Type B pancreatic cell (in vitro differentiated cells): ENCODE data around the gene ZNF385D. TPM values are rescaled to one million over a fixed set of nuclear protein-coding genes. Genes with fewer than 3 reads are reported as not detected.
A peak's percentile ranks its signal among the peaks of the same experiment; 100 is the strongest.

Experiments used
- DNase-seq: peaks from one replicate; pipeline ENCODE4 v3.0.0; 2021; ENCODE audit warnings: mixed read lengths; ENCODE audit not compliant: unreplicated experiment; ENCODE audit errors: extremely low spot score
- H3K27ac Mint-ChIP-seq: 2 replicates; pipeline ENCODE4 v1.8.0; 2021; ENCODE audit warnings: mild to moderate bottlenecking, mixed read lengths
- H3K27me3 Mint-ChIP-seq: 2 replicates; pipeline ENCODE4 v1.8.0; 2021; ENCODE audit warnings: mixed read lengths
- H3K36me3 Mint-ChIP-seq: 2 replicates; pipeline ENCODE4 v1.8.0; 2021; ENCODE audit warnings: mixed read lengths
- H3K4me1 Mint-ChIP-seq: one replicate; pipeline ENCODE4 v1.8.0; 2021; ENCODE audit warnings: mixed read lengths; ENCODE audit not compliant: unreplicated experiment
- H3K4me3 Mint-ChIP-seq: 2 replicates; pipeline ENCODE4 v1.8.0; 2021; ENCODE audit warnings: mild to moderate bottlenecking, mixed read lengths
- H3K9me3 Mint-ChIP-seq: 2 replicates; pipeline ENCODE4 v1.8.0; 2021; ENCODE audit warnings: mixed read lengths
- CTCF ChIP-seq: fragments of 200-600 bp; sonication (generic); conservative IDR thresholded peaks from 2 replicates; pipeline ENCODE4 v1.5.0; 2021; ENCODE audit warnings: antibody characterized with exemption, mild to moderate bottlenecking
- total RNA-seq: library from RNA; stranded (reverse); gene quantifications from 2 replicates; pipeline ENCODE4 v1.2.1, GENCODE V29; 2021; ENCODE audit warnings: low replicate concordance

ZNF385D gene
- total RNA-seq, 1 donor from 2014 or later = 7.5 TPM

GRCh38 chr3:21621181-21621651 is 129.8 kb downstream of the ZNF385D start:
- TF ChIP-seq CTCF = no peak
- Mint-ChIP-seq H3K4me1 (peaks cover 5% of the 10 kb centered on the region), H3K27me3 (no peaks in the 10 kb centered on the region), H3K36me3 (no peaks in the 10 kb centered on the region), H3K4me3 (peak overlapping the region; percentile 32), H3K27ac (peak overlapping the region; percentile 54), H3K9me3 (no peaks in the 10 kb centered on the region)
- no peak for DNase-seq

GRCh38 chr3:21620511-21621155 is 130.4 kb downstream of the ZNF385D start:
- H3K27ac Mint-ChIP-seq = peak overlapping the region; percentile 17
- TF ChIP-seq CTCF = no peak
- H3K4me1 Mint-ChIP-seq = peaks cover 5% of the 10 kb centered on the region
- H3K27me3 Mint-ChIP-seq = no peaks in the 10 kb centered on the region
- no peak for DNase-seq
- no peaks in the 10 kb centered on the region for H3K9me3 Mint-ChIP-seq
- no peaks in the 10 kb centered on the region for H3K36me3 Mint-ChIP-seq
- peak overlapping the region; percentile 34 for H3K4me3 Mint-ChIP-seq

GRCh38 chr3:21618695-21619094 is 132.3 kb downstream of the ZNF385D start:
- H3K27ac Mint-ChIP-seq = no peak overlapping the region

GRCh38 chr3:21613372-21614070 is 137.5 kb downstream of the ZNF385D start:
- Mint-ChIP-seq H3K4me3 (no peak overlapping the region), H3K36me3 (no peaks in the 10 kb centered on the region), H3K4me1 (no peaks in the 10 kb centered on the region), H3K9me3 (no peaks in the 10 kb centered on the region), H3K27ac (no peak overlapping the region), H3K27me3 (no peaks in the 10 kb centered on the region)
- no peak for DNase-seq
- TF ChIP-seq CTCF = no peak

More at GRCh38 chr3:21618695-21619094, 132.3 kb downstream of the ZNF385D start:
- Mint-ChIP-seq H3K36me3 (no peaks in the 10 kb centered on the region), H3K4me3 (no peak overlapping the region), H3K27me3 (no peaks in the 10 kb centered on the region), H3K4me1 (peaks cover 5% of the 10 kb centered on the region), H3K9me3 (no peaks in the 10 kb centered on the region)
- no peak for DNase-seq
- TF ChIP-seq CTCF = no peak

- Mint-ChIP-seq H3K27ac (no peak overlapping the region), H3K9me3 (no peaks in the 10 kb centered on the region), H3K27me3 (peaks cover 10% of the 10 kb centered on the region), H3K4me3 (no peak overlapping the region), H3K36me3 (no peaks in the 10 kb centered on the region), H3K4me1 (no peaks in the 10 kb centered on the region)
- DNase-seq = no peak
- no peak for TF ChIP-seq CTCF
Observed at GRCh38 chr3:21601178-21601577, 149.8 kb downstream of the ZNF385D start.
